IPS DF 6.9 (cell line): ENCODE data around the gene TMEM117.
"Not testable (repeated sequence)": the region's sequence is repeated elsewhere in the genome, so short reads cannot be mapped to it uniquely, and the experiment has no call there.

Source experiments
- DNase-seq: peaks from one replicate; pipeline ENCODE4 v3.0.0-alpha.2; 2013; ENCODE audit warnings: low read depth, low spot score
- H3K27ac ChIP-seq: one replicate; pipeline ENCODE4 v1.5.1; 2013; ENCODE audit warnings: low read length, control low read depth
- H3K27me3 ChIP-seq: 2 replicates; pipeline ENCODE4 v1.6.1; 2013; ENCODE audit warnings: mild to moderate bottlenecking, low read length; ENCODE audit not compliant: control insufficient read depth, insufficient read depth
- H3K36me3 ChIP-seq: 2 replicates; pipeline ENCODE4 v1.6.1; 2013; ENCODE audit warnings: low read length; ENCODE audit not compliant: control insufficient read depth, insufficient read depth
- H3K4me1 ChIP-seq: 2 replicates; pipeline ENCODE4 v1.6.1; 2013; ENCODE audit warnings: low read length; ENCODE audit not compliant: control insufficient read depth, insufficient read depth
- H3K4me3 ChIP-seq: 2 replicates; pipeline ENCODE4 v1.5.1; 2013; ENCODE audit warnings: mild to moderate bottlenecking, low read length
- H3K9me3 ChIP-seq: 2 replicates; pipeline ENCODE4 v1.6.1; 2013; ENCODE audit warnings: low read length, inconsistent platforms; ENCODE audit not compliant: control insufficient read depth, insufficient read depth
- WGBS: extraction: QIAGEN DNeasy Blood & Tissue Kit; methylation state at CpG from one replicate; pipeline ENCODE4 v1.1.7; 2013; ENCODE audit warnings: mixed read lengths, missing lambda C conversion rate; ENCODE audit not compliant: insufficient read length, insufficient coverage; 5-methylcytosine and 5-hydroxymethylcytosine counted together

Gene TMEM117

DNA sequence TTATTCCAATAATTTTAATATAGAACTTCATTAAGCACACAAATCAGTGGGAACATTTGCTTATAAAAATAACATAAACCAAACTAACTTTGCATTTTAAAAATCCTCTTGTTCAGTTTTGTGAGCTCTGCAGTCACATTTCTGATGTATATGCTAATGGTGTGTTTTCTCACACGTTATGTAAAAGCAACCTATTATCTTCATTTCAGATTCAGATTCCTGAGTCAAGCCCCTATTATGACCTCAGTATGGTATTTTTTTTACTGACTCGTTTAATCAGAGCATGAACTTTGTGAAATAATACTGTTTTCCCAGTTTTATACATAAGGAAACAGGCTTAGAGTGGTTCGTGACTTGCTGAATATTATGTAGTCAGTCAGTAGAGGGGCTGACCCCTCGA, 394.0 kb downstream of the TMEM117 start:
- DNase-seq, result no peak
- no peak overlapping the region for H3K4me3 ChIP-seq
- H3K36me3 ChIP-seq, result no peaks in the 10 kb centered on the region
- H3K27me3 ChIP-seq, result no peaks in the 10 kb centered on the region
- WGBS, result no CpG with 5 or more reads among the region's 4 CpGs
- H3K4me1 ChIP-seq, result no peaks in the 10 kb centered on the region
- no peak overlapping the region for H3K27ac ChIP-seq
- no peaks in the 10 kb centered on the region for H3K9me3 ChIP-seq

GRCh38 chr12:44235674-44236073, 399.8 kb downstream of the TMEM117 start:
- H3K4me3 ChIP-seq, result no peak overlapping the region
- no peaks in the 10 kb centered on the region for H3K9me3 ChIP-seq
- no peaks in the 10 kb centered on the region for H3K36me3 ChIP-seq
- no CpG with 5 or more reads among the region's 1 CpG for WGBS
- no peaks in the 10 kb centered on the region for H3K4me1 ChIP-seq
- H3K27me3 ChIP-seq, result no peaks in the 10 kb centered on the region
- H3K27ac ChIP-seq, result no peak overlapping the region
- DNase-seq, result no peak

DNA sequence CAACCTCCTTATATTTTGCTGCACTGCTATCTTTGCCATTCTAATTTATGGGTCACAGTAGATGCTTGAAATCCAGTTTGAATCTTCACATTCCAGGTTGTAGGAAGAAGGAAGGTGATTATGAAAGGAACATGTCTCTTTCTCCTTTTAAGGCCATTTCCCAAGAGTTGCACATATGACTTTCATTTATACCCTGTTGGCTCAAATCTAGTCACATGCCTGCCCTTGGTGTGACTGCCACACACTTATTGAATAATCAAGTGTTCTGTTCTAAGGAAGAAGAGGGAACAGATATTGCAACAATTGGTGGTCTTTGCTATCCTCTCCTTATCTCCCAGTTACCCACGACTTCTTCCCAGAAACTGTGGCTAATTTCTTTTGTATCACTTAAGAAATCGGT, 404.3 kb downstream of the TMEM117 start:
- WGBS, result no CpG with 5 or more reads among the region's 2 CpGs
- H3K4me3 ChIP-seq, result no peak overlapping the region
- H3K27ac ChIP-seq, result no peak overlapping the region
- no peaks in the 10 kb centered on the region for H3K36me3 ChIP-seq
- DNase-seq, result no peak
- no peaks in the 10 kb centered on the region for H3K27me3 ChIP-seq
- no peaks in the 10 kb centered on the region for H3K4me1 ChIP-seq
- H3K9me3 ChIP-seq, result no peaks in the 10 kb centered on the region

- no peaks in the 10 kb centered on the region for H3K36me3 ChIP-seq
- no CpG with 5 or more reads among the region's 2 CpGs for WGBS
Observed at GRCh38 chr12:44245932-44246331, 410.1 kb downstream of the TMEM117 start.

DNA sequence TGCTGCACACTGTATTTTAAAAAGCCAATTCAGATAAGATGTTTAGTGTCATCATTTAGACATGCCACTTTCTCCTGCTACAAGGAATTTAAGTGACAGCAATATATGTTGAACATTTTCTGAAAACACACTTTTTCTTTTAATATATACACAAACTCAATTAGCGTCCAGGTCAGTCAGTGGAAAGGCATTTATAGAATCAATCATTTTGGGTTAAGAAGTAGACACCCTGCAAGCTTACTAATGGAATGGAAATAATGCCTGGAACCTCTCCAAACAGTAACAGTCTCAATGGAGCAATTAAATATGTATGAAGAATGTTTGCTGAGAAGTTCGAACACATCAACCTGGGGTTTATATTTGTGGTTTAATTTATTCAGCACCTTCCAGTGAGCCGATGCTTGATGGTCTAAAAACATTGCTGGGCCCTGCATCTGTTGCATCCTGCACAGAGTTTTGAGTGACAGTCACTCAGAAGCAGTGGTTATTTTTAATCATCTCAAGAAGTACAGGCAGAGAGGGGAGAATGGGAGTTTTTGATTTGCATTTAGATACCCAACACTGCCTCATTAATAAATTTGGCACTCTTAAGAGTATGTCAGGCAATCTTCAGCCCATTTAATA, 410.7 kb downstream of the TMEM117 start:
- Histone ChIP-seq H3K27me3 (no peaks in the 10 kb centered on the region), H3K4me3 (no peak overlapping the region), H3K4me1 (no peaks in the 10 kb centered on the region), H3K27ac (no peak overlapping the region), H3K36me3 (no peaks in the 10 kb centered on the region), H3K9me3 (no peaks in the 10 kb centered on the region)
- WGBS, result no CpG with 5 or more reads among the region's 3 CpGs
- no peak for DNase-seq

More at GRCh38 chr12:44245932-44246331, 410.1 kb downstream of the TMEM117 start:
- DNase-seq, result no peak
- Histone ChIP-seq H3K27me3 (no peaks in the 10 kb centered on the region), H3K27ac (no peak overlapping the region), H3K4me1 (no peaks in the 10 kb centered on the region), H3K4me3 (no peak overlapping the region), H3K9me3 (no peaks in the 10 kb centered on the region)

- DNase-seq, result peak; percentile 22
Observed at GRCh38 chr12:44247588-44247987, 411.7 kb downstream of the TMEM117 start.

DNA sequence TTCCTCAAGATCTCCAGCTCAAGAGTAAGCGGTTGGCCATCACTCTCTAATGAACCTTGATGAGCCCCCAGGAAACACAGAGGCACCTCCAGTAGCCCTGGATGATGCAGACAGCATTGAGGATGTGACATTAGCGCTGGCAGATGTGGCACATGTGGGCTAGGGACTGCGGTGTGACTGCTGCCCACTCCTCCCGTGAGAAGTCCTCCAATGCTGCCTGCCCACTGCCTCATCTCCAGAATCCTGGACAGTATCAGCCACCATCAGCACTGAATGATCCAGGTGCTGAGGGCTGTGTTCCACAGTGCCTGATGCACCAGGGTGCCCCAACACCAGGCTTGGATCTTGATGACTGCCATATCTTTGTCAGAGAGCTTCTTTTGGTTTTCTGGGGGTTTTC, 412.6 kb downstream of the TMEM117 start:
- Histone ChIP-seq H3K27me3 (no peaks in the 10 kb centered on the region), H3K4me3 (no peak overlapping the region), H3K36me3 (no peaks in the 10 kb centered on the region), H3K27ac (no peak overlapping the region), H3K9me3 (no peaks in the 10 kb centered on the region), H3K4me1 (no peaks in the 10 kb centered on the region)
- DNase-seq, result no peak
- WGBS, result no CpG with 5 or more reads among the region's 4 CpGs

More at GRCh38 chr12:44247588-44247987, 411.7 kb downstream of the TMEM117 start:
- H3K36me3 ChIP-seq, result no peaks in the 10 kb centered on the region
- no peaks in the 10 kb centered on the region for H3K9me3 ChIP-seq
- H3K27ac ChIP-seq, result no peak overlapping the region
- WGBS, result no CpG with 5 or more reads among the region's 4 CpGs
- no peaks in the 10 kb centered on the region for H3K27me3 ChIP-seq
- no peak overlapping the region for H3K4me3 ChIP-seq
- no peaks in the 10 kb centered on the region for H3K4me1 ChIP-seq

DNA sequence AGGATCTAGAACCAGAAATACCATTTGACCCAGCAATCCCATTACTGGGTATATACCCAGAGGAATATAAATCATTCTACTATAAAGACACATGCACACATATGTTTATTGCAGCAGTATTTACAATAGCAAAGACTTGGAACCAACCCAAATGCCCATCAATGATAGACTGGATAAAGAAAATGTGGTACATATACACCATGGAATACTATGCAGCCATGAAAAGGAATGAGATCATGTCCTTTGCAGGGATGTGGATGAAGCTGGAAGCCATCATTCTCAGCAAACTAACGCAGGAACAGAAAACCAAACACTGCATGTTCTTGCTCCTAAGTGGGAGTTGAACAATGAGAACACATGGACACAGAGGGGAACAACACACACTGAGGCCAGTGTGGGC, 414.6 kb downstream of the TMEM117 start:
- H3K4me3 ChIP-seq, DNase-seq, H3K9me3 ChIP-seq, H3K36me3 ChIP-seq, H3K4me1 ChIP-seq, H3K27ac ChIP-seq, H3K27me3 ChIP-seq: not testable (repeated sequence)
- WGBS, result no CpG with 5 or more reads among the region's 1 CpG

- H3K9me3 ChIP-seq, result no peaks in the 10 kb centered on the region
- H3K4me1 ChIP-seq, result no peaks in the 10 kb centered on the region
- no peaks in the 10 kb centered on the region for H3K27me3 ChIP-seq
- H3K4me3 ChIP-seq, result no peak overlapping the region
- WGBS, result no CpG with 5 or more reads among the region's 2 CpGs
- H3K36me3 ChIP-seq, result no peaks in the 10 kb centered on the region
- no peak overlapping the region for H3K27ac ChIP-seq
- DNase-seq, result no peak
Observed at GRCh38 chr12:44253338-44253856, 417.5 kb downstream of the TMEM117 start.

GRCh38 chr12:44258246-44258645, 422.4 kb downstream of the TMEM117 start:
- Histone ChIP-seq H3K4me1 (no peaks in the 10 kb centered on the region), H3K4me3 (no peak overlapping the region), H3K36me3 (no peaks in the 10 kb centered on the region), H3K27ac (no peak overlapping the region), H3K9me3 (no peaks in the 10 kb centered on the region), H3K27me3 (no peaks in the 10 kb centered on the region)
- no peak for DNase-seq
- WGBS, result no CpG with 5 or more reads among the region's 1 CpG

- Histone ChIP-seq H3K27me3 (no peaks in the 10 kb centered on the region), H3K9me3 (no peaks in the 10 kb centered on the region), H3K36me3 (no peaks in the 10 kb centered on the region), H3K4me1 (no peaks in the 10 kb centered on the region), H3K4me3 (no peak overlapping the region), H3K27ac (no peak overlapping the region)
- WGBS, result no CpG with 5 or more reads among the region's 6 CpGs
- no peak for DNase-seq
Observed at GRCh38 chr12:44259890-44260289, 424.0 kb downstream of the TMEM117 start.
